Activated CD4-positive, alpha-beta T cell treated with anti-CD3 and anti-CD28 coated beads for 48 hours (primary cell): ENCODE measurements around the gene SERPINA12.
"Not testable (repeated sequence)": the region's sequence is repeated elsewhere in the genome, so short reads cannot be mapped to it uniquely, and the experiment has no call there.

ENCODE experiments used
- DNase-seq: peaks from one replicate; pipeline ENCODE4 v3.0.0-alpha.2; 2020

The SERPINA12 gene

DNA sequence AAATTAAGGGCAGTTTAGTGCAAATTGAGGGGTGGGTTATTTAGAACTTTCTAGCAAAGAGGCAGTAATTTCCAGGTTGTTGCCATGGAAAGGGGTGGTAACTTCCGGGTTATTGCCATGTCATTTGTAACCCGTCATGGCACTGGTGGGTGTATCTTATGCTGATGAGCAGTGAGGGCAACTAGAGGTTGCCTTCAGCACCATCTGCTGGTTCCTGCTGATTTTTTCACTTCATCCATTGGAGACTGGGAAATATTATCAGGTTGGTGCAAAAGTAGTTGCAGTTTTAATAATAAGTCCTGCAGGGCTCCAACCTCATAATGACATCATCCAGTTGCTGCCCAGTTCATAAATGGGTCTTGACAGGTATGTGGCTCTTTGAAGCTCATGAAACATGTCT lies 27.6 kb upstream of the SERPINA12 start:
- DNase-seq = no peak

- DNase-seq = no peak
Observed at GRCh38 chr14:94535506-94535905, 26.2 kb upstream of the SERPINA12 start.

GRCh38 chr14:94532447-94532846 lies 23.2 kb upstream of the SERPINA12 start:
- DNase-seq = no peak

DNA sequence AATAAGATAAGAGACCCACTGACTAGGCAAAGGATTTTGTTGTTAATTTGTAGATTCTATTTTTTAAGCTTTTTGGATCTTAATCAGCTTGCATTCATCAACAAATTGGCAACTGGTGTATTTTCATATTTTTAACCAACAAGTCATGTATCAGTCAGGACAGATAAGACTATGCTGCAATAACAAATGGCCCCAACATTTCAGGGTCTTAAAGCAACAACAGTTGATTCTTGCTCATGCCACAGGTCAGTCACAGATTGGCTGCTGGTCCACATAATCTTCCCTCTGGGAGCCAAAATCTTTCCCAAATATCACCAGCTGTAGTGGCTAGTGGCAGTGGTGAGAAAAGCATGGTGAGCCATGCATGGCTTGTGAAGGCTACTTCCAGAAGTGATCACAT lies 21.9 kb upstream of the SERPINA12 start:
- no peak for DNase-seq

GRCh38 chr14:94524093-94524492 lies 14.8 kb upstream of the SERPINA12 start:
- DNase-seq = no peak

DNA sequence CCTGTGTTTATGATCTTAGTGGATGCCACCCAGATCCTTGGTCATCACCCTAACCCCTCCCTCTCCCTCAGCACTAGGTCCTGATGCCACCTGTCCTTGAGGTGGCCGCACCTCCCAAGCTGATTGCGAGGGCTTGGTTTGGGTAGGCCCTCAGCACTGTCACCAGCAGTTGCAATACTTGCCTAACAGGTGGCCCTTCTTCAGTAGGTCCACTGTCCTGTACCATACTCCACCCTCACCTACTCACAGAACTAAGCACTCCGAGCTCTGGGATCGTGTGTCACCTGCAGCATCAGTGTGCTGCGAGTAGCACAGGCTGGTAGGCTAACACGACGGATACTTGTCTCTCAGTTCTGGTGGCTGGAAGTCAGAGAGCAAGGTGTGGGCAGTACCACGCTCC lies 14.0 kb upstream of the SERPINA12 start:
- DNase-seq = no peak

DNA sequence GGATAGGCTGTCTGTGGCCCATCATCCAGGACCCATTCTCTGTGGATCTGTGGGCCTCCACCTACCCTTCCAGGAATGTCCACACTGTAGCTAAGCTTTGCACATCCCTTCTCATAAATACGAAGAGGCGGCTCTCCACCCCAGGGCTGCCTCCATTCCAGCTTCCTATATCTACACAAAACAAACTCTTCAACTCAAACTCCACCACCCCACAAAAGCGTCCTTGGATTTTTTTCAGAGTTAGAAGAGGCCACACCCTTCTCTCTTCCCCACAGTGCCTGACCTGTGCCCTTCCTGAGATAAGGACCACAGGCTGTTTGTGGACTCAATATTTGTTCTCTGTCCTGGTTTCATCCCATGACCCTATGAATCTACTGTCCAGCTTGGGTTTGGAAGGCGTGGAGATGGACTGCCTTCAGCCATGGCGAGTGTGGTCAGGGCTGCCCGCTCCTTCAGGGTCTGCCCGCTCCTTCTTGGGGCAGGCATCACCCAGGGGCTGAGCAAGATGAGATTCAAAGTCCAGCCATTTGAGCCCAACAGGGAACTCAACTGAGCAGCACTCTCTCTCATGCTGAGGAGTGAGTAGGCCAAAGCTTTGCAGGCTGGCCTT lies 13.0 kb upstream of the SERPINA12 start:
- no peak for DNase-seq

DNA sequence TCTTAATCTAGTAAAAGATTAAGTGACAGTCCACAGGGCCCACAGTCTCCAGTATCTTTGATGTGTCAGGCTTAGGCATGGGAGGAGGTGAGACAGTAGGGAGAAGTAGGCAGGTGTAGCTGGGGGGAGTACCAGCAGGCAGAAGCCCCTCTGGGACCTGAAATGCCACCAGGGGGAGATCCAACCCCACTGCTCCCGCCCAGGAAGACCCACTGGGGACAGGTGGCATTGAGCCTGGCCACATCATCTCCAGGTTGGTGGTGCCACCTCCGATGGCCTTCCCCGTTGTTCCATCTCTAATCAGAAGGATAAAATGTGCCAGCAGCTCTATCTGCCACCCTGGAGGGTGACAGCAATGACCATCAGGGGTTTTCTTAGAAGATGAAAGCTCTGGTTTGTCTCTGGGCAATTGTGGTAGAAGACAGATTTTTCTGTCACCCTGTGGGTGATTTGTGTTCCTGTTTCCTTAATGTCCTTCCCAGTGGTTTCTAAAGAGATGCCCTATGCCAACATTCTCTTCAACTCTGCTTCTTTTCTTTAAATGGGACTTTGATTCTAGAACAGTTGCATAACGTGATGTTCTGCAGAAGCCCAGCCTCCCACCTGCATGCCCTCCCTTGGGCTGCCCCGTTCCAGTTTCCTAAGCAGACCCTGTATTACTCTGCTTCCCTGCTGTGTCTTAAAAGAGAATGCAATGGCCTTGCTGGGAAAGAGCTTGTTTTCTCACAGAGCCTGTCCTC lies 12.3 kb upstream of the SERPINA12 start:
- no peak for DNase-seq

DNA sequence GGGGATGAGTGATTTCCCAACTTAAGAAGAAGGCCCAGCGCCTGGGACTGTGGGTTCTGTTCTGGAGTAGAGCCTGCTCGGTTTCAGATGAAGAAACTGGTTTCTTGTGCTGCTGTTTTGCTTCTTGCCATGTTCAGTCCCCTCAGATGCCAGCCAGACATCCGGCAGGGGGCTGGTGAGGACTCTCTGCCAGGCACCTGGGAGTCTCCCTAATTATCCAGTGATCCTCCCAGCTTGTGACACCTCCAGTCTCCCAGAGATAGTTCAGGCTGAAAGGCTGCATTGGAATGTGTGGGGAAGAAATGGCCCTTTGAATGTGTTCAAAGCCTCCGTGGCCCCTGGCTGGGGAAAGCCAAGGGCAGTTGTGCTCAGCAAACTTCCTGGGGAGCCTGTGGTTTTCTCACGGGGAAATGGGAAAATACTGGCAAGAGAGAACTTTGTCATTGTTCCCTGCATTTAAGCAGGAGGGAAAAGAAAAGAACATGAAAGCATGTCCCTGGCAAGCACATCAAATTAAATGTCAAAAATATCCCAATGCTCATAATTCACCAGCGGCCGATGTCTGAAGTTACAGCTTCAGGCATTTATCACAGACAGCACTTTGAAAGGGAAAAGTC lies 8.5 kb upstream of the SERPINA12 start:
- no peak for DNase-seq

- DNase-seq = no peak
Observed at GRCh38 chr14:94517248-94517640, 8.0 kb upstream of the SERPINA12 start.

DNA sequence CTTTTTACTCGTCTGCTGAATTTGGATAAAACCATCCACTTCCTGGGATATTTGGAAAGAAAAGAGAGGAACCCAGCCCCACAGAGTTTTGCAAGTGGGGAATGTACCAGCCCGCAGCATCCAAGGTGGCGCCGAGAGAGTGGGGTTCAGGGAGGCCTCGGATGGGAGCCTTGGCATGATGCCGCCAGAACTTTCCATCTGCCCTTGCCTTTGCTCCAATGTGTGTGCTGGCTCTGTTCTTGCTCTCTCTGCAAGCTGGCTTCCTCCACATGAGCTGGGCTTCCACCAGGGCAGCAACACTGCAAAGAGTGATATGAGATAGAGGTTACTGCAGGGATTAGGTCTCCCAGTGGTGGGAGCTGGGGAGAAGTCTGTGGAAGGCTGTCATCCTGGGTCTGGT lies 6.6 kb upstream of the SERPINA12 start:
- no peak for DNase-seq

DNA sequence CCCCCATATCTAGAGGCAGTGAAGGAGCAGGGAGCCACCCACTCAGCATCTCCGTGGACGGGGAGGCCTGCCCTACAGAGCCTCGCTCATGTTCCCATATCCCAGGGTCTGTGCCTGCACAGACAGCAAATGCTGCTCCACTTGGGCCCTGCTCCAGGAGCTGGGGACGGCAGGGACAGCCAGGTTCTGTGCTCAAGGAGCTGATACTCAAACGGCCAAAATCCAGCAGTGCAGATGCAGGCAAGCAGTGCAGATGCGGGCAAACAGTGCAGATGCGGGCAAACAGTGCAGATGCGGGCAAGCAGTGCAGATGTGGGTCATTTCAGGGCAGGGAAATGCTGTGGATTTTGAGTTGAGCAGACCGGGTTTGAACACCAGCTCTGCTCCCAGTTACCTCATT lies 6.2 kb upstream of the SERPINA12 start:
- DNase-seq = no peak

GRCh38 chr14:94514351-94514750 lies 5.1 kb upstream of the SERPINA12 start:
- no peak for DNase-seq

- DNase-seq = not testable (repeated sequence)
Observed at GRCh38 chr14:94510481-94510880, 1.2 kb upstream of the SERPINA12 start.

- DNase-seq = no peak
Observed at GRCh38 chr14:94505641-94506040, 3.6 kb downstream of the SERPINA12 start.

DNA sequence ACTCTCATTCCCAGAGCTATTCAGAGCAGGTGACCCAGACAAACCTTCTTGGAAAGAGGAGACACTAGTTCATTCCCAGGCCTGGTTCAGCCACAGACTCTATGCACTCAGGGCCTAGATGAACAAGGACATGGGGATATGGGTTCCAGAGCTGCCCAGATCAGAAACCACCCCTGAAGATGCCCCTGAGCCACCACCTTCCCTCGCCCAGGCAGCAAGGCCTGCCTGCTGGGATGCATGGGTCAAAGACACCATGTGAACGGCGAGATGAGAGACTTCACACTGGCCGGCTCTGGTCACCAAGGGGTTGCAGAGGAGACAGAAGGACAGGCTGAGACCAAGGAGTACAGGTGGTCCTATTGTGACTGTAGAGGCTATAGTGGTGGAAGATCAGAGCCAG lies 4.1 kb downstream of the SERPINA12 start:
- DNase-seq = no peak

GRCh38 chr14:94501588-94502516 lies 7.4 kb downstream of the SERPINA12 start:
- DNase-seq = no peak

DNA sequence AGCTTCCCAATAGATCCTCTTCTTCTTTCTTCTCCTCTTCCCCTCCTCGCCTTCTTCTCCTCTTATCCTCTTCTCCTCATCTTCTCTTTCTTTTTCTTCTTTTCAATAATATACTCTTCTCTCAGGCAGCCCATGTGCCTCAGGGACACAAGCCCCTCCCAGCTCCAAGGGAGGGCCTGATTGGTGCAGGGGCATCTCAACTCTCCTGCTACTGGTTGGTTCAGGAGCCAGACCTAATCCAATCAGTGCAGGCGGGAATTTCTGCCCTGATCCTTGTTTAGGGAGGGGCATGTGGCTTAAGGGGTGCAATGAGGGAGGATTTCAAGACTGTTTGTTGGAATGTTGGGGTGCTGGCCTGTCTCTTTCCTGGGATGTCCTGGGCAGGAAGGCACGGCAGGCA lies 9.0 kb downstream of the SERPINA12 start:
- no peak for DNase-seq

- no peak for DNase-seq
Observed at GRCh38 chr14:94499673-94500072, 9.6 kb downstream of the SERPINA12 start.

GRCh38 chr14:94498215-94498614 lies 11.1 kb downstream of the SERPINA12 start:
- no peak for DNase-seq

DNA sequence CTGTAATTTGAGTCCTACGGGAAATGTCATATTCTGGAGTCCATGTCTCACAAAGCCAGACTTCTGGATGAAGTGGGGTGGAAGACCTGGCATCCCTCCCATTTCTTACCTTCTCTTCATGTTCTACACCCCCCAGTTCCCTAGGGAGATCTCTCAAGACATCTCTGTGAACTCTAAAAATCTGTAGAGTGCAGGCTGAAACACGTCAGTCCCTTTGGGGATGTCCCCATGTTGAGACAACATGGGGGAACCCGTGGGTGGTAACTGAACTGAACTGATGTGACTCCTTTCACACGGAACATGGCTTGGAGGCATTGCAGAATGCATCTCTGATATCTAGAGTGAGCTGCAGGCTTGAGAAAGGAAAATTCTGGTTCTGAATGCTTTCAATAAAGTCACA lies 15.2 kb downstream of the SERPINA12 start:
- DNase-seq = no peak

- DNase-seq = no peak
Observed at GRCh38 chr14:94491511-94491910, 17.8 kb downstream of the SERPINA12 start.

DNA sequence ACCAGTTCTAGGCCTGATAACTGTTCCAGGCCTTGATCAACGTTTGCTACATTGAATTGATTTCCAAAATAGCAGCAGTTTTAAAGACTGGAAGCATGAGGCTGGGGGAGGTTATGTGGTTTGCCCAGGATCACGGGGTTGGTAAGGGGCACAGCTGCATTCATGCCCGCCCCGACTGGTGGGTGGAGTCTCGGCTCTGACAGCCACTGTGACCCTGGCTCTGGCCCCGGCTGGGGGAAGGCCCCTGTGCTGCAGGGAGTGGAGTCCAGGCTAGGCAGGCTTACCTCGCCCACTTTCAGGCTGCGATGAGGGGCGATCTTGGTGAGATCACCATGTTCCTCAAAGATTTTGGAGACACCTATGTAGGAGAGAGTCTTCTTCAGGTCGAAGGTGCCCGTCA lies 19.9 kb downstream of the SERPINA12 start:
- no peak for DNase-seq
